ENCODE results near the gene IL9R. TPM values are rescaled to one million over a fixed set of nuclear protein-coding genes. Genes with fewer than 3 reads are reported as not detected.

Gene IL9R
- total RNA-seq, 4 donors from 2014 or later = 0.57 to 1.4 TPM; not detected in 2

DNA sequence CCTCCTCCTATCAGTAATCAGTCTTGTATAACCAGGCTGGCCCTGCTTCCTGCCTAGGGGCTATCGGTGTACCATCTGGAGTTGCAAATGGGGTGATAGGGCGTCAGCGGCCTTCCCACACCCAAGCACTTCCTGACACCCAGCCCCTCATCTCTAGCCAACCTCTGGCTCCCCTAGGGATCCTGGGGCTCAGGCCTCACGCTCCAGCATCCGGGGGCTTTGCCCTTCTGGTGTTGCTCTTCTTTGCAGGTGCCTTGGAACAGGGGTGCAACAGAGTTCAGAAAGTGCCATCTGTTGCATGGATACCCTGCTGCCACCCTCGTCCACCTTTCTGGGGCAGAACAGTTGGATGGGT lies 4.1 kb downstream of the IL9R start:
- intact Hi-C loops (cut with DNase I) = no loop called here
- no peaks in the 10 kb centered on the region for H3K9me3 ChIP-seq
- DNase-seq = no peak
- no peak for TF ChIP-seq CTCF (IDR thresholded peaks at IDR 0.05)
- TF ChIP-seq POLR2A (IDR thresholded peaks at IDR 0.05) = no peak
- no peaks in the 10 kb centered on the region for H3K4me1 ChIP-seq
- WGBS, 2 donors = 69 to 74% methylated on average over 3 of the region's 6 CpGs
- no peak overlapping the region for H3K27ac ChIP-seq
- no peaks in the 10 kb centered on the region for H3K27me3 ChIP-seq
- no peak overlapping the region for H3K4me3 ChIP-seq
- no peaks in the 10 kb centered on the region for H3K36me3 ChIP-seq

- H3K27me3 ChIP-seq = no peaks in the 10 kb centered on the region
- no peak for DNase-seq
- intact Hi-C loops (cut with DNase I) = no loop called here
- H3K4me1 ChIP-seq = no peaks in the 10 kb centered on the region
- no peak overlapping the region for H3K27ac ChIP-seq
- WGBS, 2 donors = 54 to 80% methylated on average over 1 to 3 of the region's 3 CpGs
- H3K4me3 ChIP-seq = no peak overlapping the region
- no peaks in the 10 kb centered on the region for H3K9me3 ChIP-seq
- no peaks in the 10 kb centered on the region for H3K36me3 ChIP-seq
- TF ChIP-seq CTCF (IDR thresholded peaks at IDR 0.05) = no peak
- TF ChIP-seq POLR2A (IDR thresholded peaks at IDR 0.05) = no peak
Observed at GRCh38 chrX:156002507-156002906, 5.0 kb downstream of the IL9R start.

- 50 to 71% methylated on average over 1 to 7 of the region's 14 CpGs for WGBS, 2 donors
- intact Hi-C loops (cut with DNase I) = no loop called here
- H3K9me3 ChIP-seq = no peaks in the 10 kb centered on the region
- no peak for DNase-seq
- H3K27me3 ChIP-seq = no peaks in the 10 kb centered on the region
- H3K4me1 ChIP-seq = no peaks in the 10 kb centered on the region
- H3K27ac ChIP-seq = no peak overlapping the region
- no peak overlapping the region for H3K4me3 ChIP-seq
- H3K36me3 ChIP-seq = no peaks in the 10 kb centered on the region
- TF ChIP-seq POLR2A (IDR thresholded peaks at IDR 0.05) (no peak), CTCF (IDR thresholded peaks at IDR 0.05) (no peak)
Observed at GRCh38 chrX:156003486-156004185, 6.1 kb downstream of the IL9R start.

DNA sequence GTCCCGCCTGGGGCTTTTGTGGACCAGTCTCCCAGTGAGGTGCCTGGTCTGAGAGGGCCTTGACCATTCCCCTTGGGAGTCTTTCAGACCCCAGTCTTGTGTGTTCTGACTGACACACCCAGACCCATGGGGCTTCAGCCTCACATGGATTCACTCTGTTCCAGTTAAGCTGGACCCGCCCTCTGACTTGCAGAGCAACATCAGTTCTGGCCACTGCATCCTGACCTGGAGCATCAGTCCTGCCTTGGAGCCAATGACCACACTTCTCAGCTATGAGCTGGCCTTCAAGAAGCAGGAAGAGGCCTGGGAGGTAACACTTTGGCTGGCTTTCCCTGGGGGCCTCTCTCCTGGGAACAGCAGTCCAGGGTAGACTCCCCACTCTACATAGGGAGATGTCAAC lies 6.8 kb downstream of the IL9R start:
- 62% methylated on average over 1 of the region's 2 CpGs; no CpG with 5 or more reads in 1 of the 2 donors for WGBS, 2 donors
- Histone ChIP-seq H3K4me3 (no peak overlapping the region), H3K9me3 (no peaks in the 10 kb centered on the region), H3K27ac (no peak overlapping the region), H3K4me1 (no peaks in the 10 kb centered on the region), H3K36me3 (no peaks in the 10 kb centered on the region), H3K27me3 (no peaks in the 10 kb centered on the region)
- TF ChIP-seq CTCF (IDR thresholded peaks at IDR 0.05) = no peak
- no peak for TF ChIP-seq POLR2A (IDR thresholded peaks at IDR 0.05)
- intact Hi-C loops (cut with DNase I) = no loop called here
- DNase-seq = no peak

GRCh38 chrX:156004740-156005139 lies 7.2 kb downstream of the IL9R start:
- Histone ChIP-seq H3K27ac (no peak overlapping the region), H3K9me3 (no peaks in the 10 kb centered on the region), H3K4me3 (no peak overlapping the region), H3K4me1 (no peaks in the 10 kb centered on the region), H3K36me3 (no peaks in the 10 kb centered on the region), H3K27me3 (no peaks in the 10 kb centered on the region)
- intact Hi-C loops (cut with DNase I) = no loop called here
- WGBS, 2 donors = 78 to 83% methylated on average over 3 of the region's 3 CpGs
- TF ChIP-seq CTCF (IDR thresholded peaks at IDR 0.05) (no peak), POLR2A (IDR thresholded peaks at IDR 0.05) (no peak)
- no peak for DNase-seq
